OCI-LY7 (cell line): ENCODE measurements around the gene LTBP4. TPM values are rescaled to one million over a fixed set of nuclear protein-coding genes. Genes with fewer than 3 reads are reported as not detected.

Experiments
- BruUV-seq: library from RNA; stranded (reverse); fragments of 400-500 nt; replicated peaks from 2 replicates; lab custom pipeline; 2021; lab: Mats Ljungman, UMichigan
- CTCF ChIA-PET: fragments of 300-600 bp; sonication (Branson Sonifier 250); formaldehyde crosslinking; loops from one replicate; lab custom pipeline; 2022; ENCODE audit warnings: antibody characterized with exemption; ENCODE audit not compliant: unreplicated experiment; lab: Charles Lee
- POLR2A ChIA-PET: fragments of 300-600 bp; sonication (Branson Sonifier 250); formaldehyde crosslinking; loops from one replicate; lab custom pipeline; 2022; ENCODE audit warnings: antibody characterized with exemption; lab: Charles Lee
- DNase-seq: peaks from one replicate; pipeline ENCODE4 v3.0.0-alpha.2; 2015; ENCODE audit warnings: low spot score
- H2AFZ ChIP-seq: fragments of 200-600 bp; sonication (generic), shearing (Covaris generic); 2 replicates; pipeline ENCODE4 v1.6.1; 2014; ENCODE audit warnings: mild to moderate bottlenecking, antibody characterized with exemption, low read length, moderate library complexity
- H3K27ac ChIP-seq: fragments of 200-600 bp; sonication (generic); 2 replicates; pipeline ENCODE4 v1.5.1; 2014; ENCODE audit warnings: mixed run types, low read depth, mild to moderate bottlenecking, moderate library complexity, low read length, inconsistent platforms; ENCODE audit not compliant: poor library complexity, severe bottlenecking
- H3K36me3 ChIP-seq: fragments of 200-600 bp; sonication (generic); 2 replicates; pipeline ENCODE4 v1.6.1; 2014; ENCODE audit warnings: mild to moderate bottlenecking, antibody characterized with exemption, low read length, moderate library complexity, mixed read lengths; ENCODE audit not compliant: insufficient read depth
- H3K4me1 ChIP-seq: fragments of 200-600 bp; sonication (generic); 2 replicates; pipeline ENCODE4 v1.5.1; 2014; ENCODE audit warnings: mild to moderate bottlenecking, low read length; ENCODE audit not compliant: insufficient read depth, poor library complexity, severe bottlenecking
- H3K4me2 ChIP-seq: fragments of 200-600 bp; sonication (generic); 2 replicates; pipeline ENCODE4 v1.6.1; 2014; ENCODE audit warnings: mild to moderate bottlenecking, low read length
- H3K4me3 ChIP-seq: fragments of 200-600 bp; sonication (generic); 2 replicates; pipeline ENCODE4 v1.5.1; 2014; ENCODE audit warnings: mild to moderate bottlenecking, low read depth, low read length; ENCODE audit not compliant: poor library complexity, severe bottlenecking
- H3K79me2 ChIP-seq: fragments of 200-600 bp; sonication (generic); 2 replicates; pipeline ENCODE4 v1.6.1; 2016; ENCODE audit warnings: low read depth, mild to moderate bottlenecking, low read length, moderate library complexity, mixed read lengths; ENCODE audit not compliant: insufficient read depth
- H3K9me2 ChIP-seq: fragments of 200-600 bp; sonication (generic); 2 replicates; pipeline ENCODE4 v1.6.1; 2016; ENCODE audit warnings: mild to moderate bottlenecking, low read length, mixed read lengths; ENCODE audit not compliant: insufficient read depth
- H3K9me3 ChIP-seq: fragments of 200-600 bp; sonication (generic); 2 replicates; pipeline ENCODE4 v1.6.1; 2014; ENCODE audit warnings: mild to moderate bottlenecking, mixed run types, low read length, mixed read lengths
- H4K20me1 ChIP-seq: fragments of 200-600 bp; sonication (generic); 2 replicates; pipeline ENCODE4 v1.6.1; 2014; ENCODE audit warnings: mild to moderate bottlenecking, antibody characterized with exemption, low read length, moderate library complexity, mixed read lengths; ENCODE audit not compliant: insufficient read depth
- CTCF ChIP-seq: fragments of 200-600 bp; sonication (generic); conservative IDR thresholded peaks from 2 replicates; pipeline ENCODE4 v1.5.1; 2014; ENCODE audit warnings: mild to moderate bottlenecking, antibody characterized with exemption, low read length, moderate library complexity, mixed read lengths
- EZH2phosphoT487 ChIP-seq: fragments of 200-600 bp; sonication (generic); IDR thresholded peaks from 2 replicates; pipeline ENCODE4 v1.6.1; 2018; ENCODE audit warnings: low read depth, borderline replicate concordance, mild to moderate bottlenecking, mixed run types, antibody characterized with exemption, low read length, moderate library complexity, mixed read lengths
- intact Hi-C: fragments of 100-400 bp; cut with micrococcal nuclease; formaldehyde crosslinking; loops from one replicate; pipeline ENCODE4 v1.10.0; 2022; ENCODE audit not compliant: unreplicated experiment
- total RNA-seq, 2 experiments: library from RNA; depleted of rRNA in 1 of 2; stranded (reverse); fragments of >200 nt in 1 of 2; shearing (Covaris generic) in 1 of 2; gene quantifications; 2 replicates each; pipeline ENCODE4 v1.2.3, GENCODE V29; 2014 to 2022

Gene LTBP4
- total RNA-seq, 2 experiments from 2014 or later, result 44.5 to 108 TPM

- H3K36me3 ChIP-seq, result no peaks in the 10 kb centered on the region
- no peak for DNase-seq
- H4K20me1 ChIP-seq, result no peaks in the 10 kb centered on the region
- POLR2A ChIA-PET, result no interaction called here
- H3K4me1 ChIP-seq, result peaks cover 57% of the 10 kb centered on the region
- TF ChIP-seq EZH2phosphoT487 (no peak), CTCF (no peak)
- H2AFZ ChIP-seq, result no peak overlapping the region
- no TSS peak for BruUV-seq
- H3K4me2 ChIP-seq, result peak overlapping the region; percentile 68
- no peak overlapping the region for H3K4me3 ChIP-seq
- no peaks in the 10 kb centered on the region for H3K9me2 ChIP-seq
- no peak overlapping the region for H3K27ac ChIP-seq
- H3K9me3 ChIP-seq, result no peaks in the 10 kb centered on the region
- no peaks in the 10 kb centered on the region for H3K79me2 ChIP-seq
- CTCF ChIA-PET, result interaction anchor here (0.5 kb wide), 1 partner anchor 35 kb away, joined by 5 read pairs; no protein-coding TSS in a partner anchor
- intact Hi-C loops, result loop anchor here (2.0 kb wide), 2 partner anchors 135 to 295 kb away; partner anchors contain the start of gene BLVRB
Observed at GRCh38 chr19:40599331-40599901, 1.8 kb upstream of the LTBP4 start.

GRCh38 chr19:40599902-40600569, 1.1 kb upstream of the LTBP4 start:
- Histone ChIP-seq H3K79me2 (no peaks in the 10 kb centered on the region), H4K20me1 (no peaks in the 10 kb centered on the region), H3K4me3 (no peak overlapping the region), H3K9me3 (no peaks in the 10 kb centered on the region), H3K27ac (no peak overlapping the region), H3K4me2 (peak overlapping the region; percentile 68; the same call in 1 of the 2 replicates), H3K4me1 (peaks cover 57% of the 10 kb centered on the region), H3K9me2 (no peaks in the 10 kb centered on the region), H2AFZ (no peak overlapping the region), H3K36me3 (no peaks in the 10 kb centered on the region)
- intact Hi-C loops, result loop anchor here (2.0 to 10.0 kb wide), 4 partner anchors 135 to 315 kb away; partner anchors contain the start of genes AKT2, BLVRB, MIA and RAB4B
- no peak for TF ChIP-seq CTCF
- TF ChIP-seq EZH2phosphoT487, result no peak
- POLR2A ChIA-PET, result no interaction called here
- BruUV-seq, result no TSS peak
- CTCF ChIA-PET, result interaction anchor here (0.5 to 0.6 kb wide), 3 partner anchors 10 to 189 kb away, joined by 3 to 5 read pairs (median 4); no protein-coding TSS in a partner anchor
- DNase-seq, result no peak
